Measurements from ENCODE around the gene KCNJ6. TPM values are rescaled to one million over a fixed set of nuclear protein-coding genes. Genes with fewer than 3 reads are reported as not detected.

The KCNJ6 gene
- total RNA-seq, 2 experiments from 2014 or later, result not detected

GRCh38 chr21:37849506-37850102, 66.7 kb downstream of the KCNJ6 start:
- peaks cover 6% of the 10 kb centered on the region for H3K9me3 Mint-ChIP-seq (ENCODE audit: insufficient read depth)
- no peaks in the 10 kb centered on the region for H3K36me3 Mint-ChIP-seq (ENCODE audit: low read depth)
- peaks cover 2% of the 10 kb centered on the region for H3K27me3 Mint-ChIP-seq (ENCODE audit: low read depth)
- no peak overlapping the region for H3K4me3 Mint-ChIP-seq
- H3K4me1 Mint-ChIP-seq (ENCODE audit: low read depth), result no peaks in the 10 kb centered on the region
- no peak for ATAC-seq
- ChIA-PET CTCF (no interaction called here), POLR2A (no interaction called here)
- DNase-seq, result no peak
- no peak overlapping the region for H3K27ac Mint-ChIP-seq

- Mint-ChIP-seq H3K9me3 (ENCODE audit: insufficient read depth) (peaks cover 6% of the 10 kb centered on the region), H3K27ac (no peak overlapping the region), H3K27me3 (ENCODE audit: low read depth) (peaks cover 2% of the 10 kb centered on the region), H3K4me3 (no peak overlapping the region), H3K4me1 (ENCODE audit: low read depth) (no peaks in the 10 kb centered on the region), H3K36me3 (ENCODE audit: low read depth) (no peaks in the 10 kb centered on the region)
- POLR2A ChIA-PET, result no interaction called here
- CTCF ChIA-PET, result no interaction called here
- no peak for DNase-seq
- ATAC-seq, result no peak
These were observed 67.4 kb downstream of the KCNJ6 start for GRCh38 chr21:37848721-37849490.

DNA sequence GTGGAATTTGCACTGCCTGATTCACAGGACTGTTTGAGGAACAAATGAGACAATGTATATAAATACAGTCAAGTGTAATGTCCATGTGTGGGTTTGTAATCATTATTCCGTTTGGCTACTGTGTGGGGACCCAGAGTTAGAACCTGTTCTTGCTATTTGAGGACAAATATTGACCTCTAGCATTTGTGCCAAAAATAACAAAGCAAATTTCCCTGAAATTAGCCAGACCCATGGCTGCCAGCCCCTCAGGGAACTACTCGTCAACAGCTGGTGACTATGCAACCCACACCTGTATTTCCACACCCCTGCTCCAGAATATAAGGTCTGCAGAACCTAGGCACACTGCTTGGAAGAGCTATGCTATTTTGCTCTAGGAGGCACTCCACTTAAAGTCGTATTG, 70.7 kb downstream of the KCNJ6 start:
- no peak overlapping the region for H3K4me3 Mint-ChIP-seq
- no peaks in the 10 kb centered on the region for H3K4me1 Mint-ChIP-seq (ENCODE audit: low read depth)
- no peaks in the 10 kb centered on the region for H3K27me3 Mint-ChIP-seq (ENCODE audit: low read depth)
- DNase-seq, result no peak
- H3K36me3 Mint-ChIP-seq (ENCODE audit: low read depth), result no peaks in the 10 kb centered on the region
- no peak for ATAC-seq
- H3K27ac Mint-ChIP-seq, result no peak overlapping the region
- no peaks in the 10 kb centered on the region for H3K9me3 Mint-ChIP-seq (ENCODE audit: insufficient read depth)
- ChIA-PET POLR2A (no interaction called here), CTCF (no interaction called here)

GRCh38 chr21:37843191-37843590, 73.1 kb downstream of the KCNJ6 start:
- no peaks in the 10 kb centered on the region for H3K27me3 Mint-ChIP-seq (ENCODE audit: low read depth)
- no peaks in the 10 kb centered on the region for H3K9me3 Mint-ChIP-seq (ENCODE audit: insufficient read depth)
- H3K4me3 Mint-ChIP-seq, result no peak overlapping the region
- POLR2A ChIA-PET, result no interaction called here
- no peaks in the 10 kb centered on the region for H3K36me3 Mint-ChIP-seq (ENCODE audit: low read depth)
- ATAC-seq (no peak), DNase-seq (no peak)
- CTCF ChIA-PET, result no interaction called here
- no peak overlapping the region for H3K27ac Mint-ChIP-seq
- no peaks in the 10 kb centered on the region for H3K4me1 Mint-ChIP-seq (ENCODE audit: low read depth)

- DNase-seq, result no peak
- ChIA-PET CTCF (no interaction called here), POLR2A (no interaction called here)
- Mint-ChIP-seq H3K27me3 (ENCODE audit: low read depth) (no peaks in the 10 kb centered on the region), H3K4me3 (no peak overlapping the region), H3K36me3 (ENCODE audit: low read depth) (no peaks in the 10 kb centered on the region), H3K4me1 (ENCODE audit: low read depth) (no peaks in the 10 kb centered on the region), H3K9me3 (ENCODE audit: insufficient read depth) (no peaks in the 10 kb centered on the region), H3K27ac (no peak overlapping the region)
- ATAC-seq, result no peak
These were observed 73.9 kb downstream of the KCNJ6 start for GRCh38 chr21:37842163-37842919.

- Mint-ChIP-seq H3K4me3 (no peak overlapping the region), H3K27ac (no peak overlapping the region), H3K36me3 (ENCODE audit: low read depth) (no peaks in the 10 kb centered on the region), H3K27me3 (ENCODE audit: low read depth) (no peaks in the 10 kb centered on the region), H3K4me1 (ENCODE audit: low read depth) (no peaks in the 10 kb centered on the region), H3K9me3 (ENCODE audit: insufficient read depth) (no peaks in the 10 kb centered on the region)
- POLR2A ChIA-PET, result no interaction called here
- DNase-seq (no peak), ATAC-seq (no peak)
- CTCF ChIA-PET, result no interaction called here
These were observed 78.9 kb downstream of the KCNJ6 start for GRCh38 chr21:37837381-37837780.

DNA sequence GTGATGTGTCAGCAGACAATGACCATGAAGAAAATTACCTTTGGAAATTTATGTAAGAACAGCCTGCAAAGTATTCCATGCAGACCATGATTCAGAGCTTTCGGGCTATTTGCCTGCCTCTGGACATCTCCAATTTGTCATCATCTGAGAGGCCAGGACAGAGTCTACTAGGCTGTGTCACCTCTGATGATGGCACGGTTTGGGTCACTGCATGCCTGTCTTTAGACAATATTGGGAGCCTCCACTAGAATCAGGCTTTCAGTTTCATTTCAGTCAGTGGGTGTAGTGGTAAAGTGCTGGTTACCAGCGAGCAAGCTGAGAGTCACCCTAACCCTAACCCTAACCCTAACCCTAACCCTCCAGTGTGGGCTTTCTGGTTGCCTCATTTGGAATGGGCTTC, 80.8 kb downstream of the KCNJ6 start:
- no peak overlapping the region for H3K4me3 Mint-ChIP-seq
- H3K4me1 Mint-ChIP-seq (ENCODE audit: low read depth), result no peaks in the 10 kb centered on the region
- no peak overlapping the region for H3K27ac Mint-ChIP-seq
- no peak for ATAC-seq
- H3K27me3 Mint-ChIP-seq (ENCODE audit: low read depth), result no peaks in the 10 kb centered on the region
- H3K36me3 Mint-ChIP-seq (ENCODE audit: low read depth), result no peaks in the 10 kb centered on the region
- no peak for DNase-seq
- H3K9me3 Mint-ChIP-seq (ENCODE audit: insufficient read depth), result no peaks in the 10 kb centered on the region
- POLR2A ChIA-PET, result no interaction called here
- CTCF ChIA-PET, result no interaction called here

DNA sequence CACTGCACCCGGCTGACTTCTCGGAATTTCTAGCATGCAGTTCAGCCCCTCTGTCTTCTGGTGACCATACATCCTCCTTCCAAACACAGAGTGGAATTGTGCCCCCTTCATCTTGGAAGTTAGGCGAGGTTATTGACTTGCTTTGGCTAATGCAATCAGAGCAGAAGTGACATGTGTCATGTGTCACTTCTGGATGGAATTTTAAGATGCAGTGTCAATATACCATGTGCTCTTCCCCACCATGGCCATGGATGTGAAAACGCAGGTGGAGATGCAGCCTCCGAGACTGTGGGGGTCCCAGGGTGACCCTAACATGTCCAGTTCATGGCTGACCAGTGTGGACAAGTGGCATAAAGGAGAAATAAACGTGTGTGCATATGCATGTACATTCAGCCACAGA, 83.0 kb downstream of the KCNJ6 start:
- H3K27ac Mint-ChIP-seq, result no peak overlapping the region
- CTCF ChIA-PET, result no interaction called here

DNA sequence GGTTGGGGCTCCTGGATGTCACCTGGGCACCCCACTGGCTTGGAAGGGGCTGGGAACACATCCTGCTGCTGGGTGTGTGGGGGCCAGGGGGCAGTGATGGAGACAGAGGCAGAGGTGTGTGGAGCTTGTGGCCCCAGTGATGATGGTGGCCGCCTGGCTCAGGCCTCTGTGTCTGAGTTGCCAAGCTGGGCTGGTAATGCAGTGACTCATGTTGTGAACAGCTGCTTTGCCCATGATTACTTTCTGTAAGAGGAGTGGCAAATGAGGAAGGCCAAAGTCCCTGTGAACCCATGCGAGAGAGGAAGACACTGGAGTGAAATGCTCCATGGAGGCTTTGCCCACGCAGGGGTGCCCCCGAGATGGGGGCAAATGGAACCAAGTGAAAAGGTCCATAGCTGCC, 86.8 kb downstream of the KCNJ6 start:
- no peak for DNase-seq
- no peak overlapping the region for H3K27ac Mint-ChIP-seq
- POLR2A ChIA-PET, result interaction anchor here (0.6 kb wide), 1 partner anchor 11 kb away, joined by 3 read pairs; no protein-coding TSS in a partner anchor
- no peaks in the 10 kb centered on the region for H3K9me3 Mint-ChIP-seq (ENCODE audit: insufficient read depth)
- CTCF ChIA-PET, result no interaction called here
- ATAC-seq, result no peak
- H3K4me1 Mint-ChIP-seq (ENCODE audit: low read depth), result no peaks in the 10 kb centered on the region
- no peak overlapping the region for H3K4me3 Mint-ChIP-seq
- no peaks in the 10 kb centered on the region for H3K36me3 Mint-ChIP-seq (ENCODE audit: low read depth)
- no peaks in the 10 kb centered on the region for H3K27me3 Mint-ChIP-seq (ENCODE audit: low read depth)

More for the DNA sequence above, 83.0 kb downstream of the KCNJ6 start:
- DNase-seq, result no peak
- Mint-ChIP-seq H3K9me3 (ENCODE audit: insufficient read depth) (no peaks in the 10 kb centered on the region), H3K4me1 (ENCODE audit: low read depth) (no peaks in the 10 kb centered on the region), H3K36me3 (ENCODE audit: low read depth) (no peaks in the 10 kb centered on the region), H3K4me3 (no peak overlapping the region), H3K27me3 (ENCODE audit: low read depth) (no peaks in the 10 kb centered on the region)
- no peak for ATAC-seq
- POLR2A ChIA-PET, result no interaction called here

GRCh38 chr21:37828991-37829390, 87.3 kb downstream of the KCNJ6 start:
- CTCF ChIA-PET, result no interaction called here
- no peak for DNase-seq
- no peaks in the 10 kb centered on the region for H3K9me3 Mint-ChIP-seq (ENCODE audit: insufficient read depth)
- POLR2A ChIA-PET, result no interaction called here
- no peaks in the 10 kb centered on the region for H3K27me3 Mint-ChIP-seq (ENCODE audit: low read depth)
- no peak for ATAC-seq
- H3K4me1 Mint-ChIP-seq (ENCODE audit: low read depth), result no peaks in the 10 kb centered on the region
- no peak overlapping the region for H3K27ac Mint-ChIP-seq
- H3K36me3 Mint-ChIP-seq (ENCODE audit: low read depth), result no peaks in the 10 kb centered on the region
- H3K4me3 Mint-ChIP-seq, result no peak overlapping the region

DNA sequence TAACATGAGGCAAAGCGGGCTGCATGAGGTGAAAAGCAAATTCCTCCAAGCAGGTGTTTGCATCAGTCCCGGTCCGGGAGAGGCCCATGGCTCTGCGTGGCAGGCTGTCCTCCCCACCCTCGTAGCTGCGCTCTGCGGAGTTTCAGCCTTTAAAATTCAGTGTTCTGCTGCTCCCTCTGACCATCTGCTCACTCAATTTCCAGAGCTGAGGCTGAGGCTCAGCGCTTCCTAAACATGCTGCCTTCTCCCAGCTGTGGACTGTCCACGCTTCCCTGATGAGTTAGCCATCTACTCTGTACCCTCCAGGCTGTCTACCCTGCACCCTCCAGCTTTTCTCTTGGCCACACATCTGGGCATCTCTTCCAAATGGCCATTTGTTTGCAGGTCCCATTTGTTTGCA, 87.7 kb downstream of the KCNJ6 start:
- no peak overlapping the region for H3K27ac Mint-ChIP-seq
- H3K4me1 Mint-ChIP-seq (ENCODE audit: low read depth), result no peaks in the 10 kb centered on the region
- ChIA-PET POLR2A (no interaction called here), CTCF (no interaction called here)
- no peaks in the 10 kb centered on the region for H3K9me3 Mint-ChIP-seq (ENCODE audit: insufficient read depth)
- H3K4me3 Mint-ChIP-seq, result no peak overlapping the region
- no peaks in the 10 kb centered on the region for H3K36me3 Mint-ChIP-seq (ENCODE audit: low read depth)
- ATAC-seq, result no peak
- H3K27me3 Mint-ChIP-seq (ENCODE audit: low read depth), result no peaks in the 10 kb centered on the region
- no peak for DNase-seq

DNA sequence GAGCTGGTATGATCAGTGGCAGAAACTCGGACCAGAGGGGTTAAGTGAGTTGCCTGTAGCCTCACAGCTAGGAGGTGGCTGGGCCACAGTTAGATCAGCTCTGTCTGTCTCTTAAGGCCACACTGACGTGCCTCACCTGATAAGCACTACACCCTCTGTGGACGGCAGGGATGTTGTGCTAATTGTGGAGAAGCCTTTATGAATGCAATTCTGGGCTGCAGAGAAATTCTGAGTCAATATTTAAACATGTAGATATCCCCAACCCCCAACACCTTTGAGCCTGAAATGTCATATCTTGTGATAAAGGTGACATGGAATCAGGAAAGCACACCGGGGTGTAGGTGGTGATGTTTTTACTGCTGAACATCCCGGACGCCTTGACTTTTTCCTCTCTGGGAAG, 88.3 kb downstream of the KCNJ6 start:
- no peaks in the 10 kb centered on the region for H3K36me3 Mint-ChIP-seq (ENCODE audit: low read depth)
- ChIA-PET CTCF (no interaction called here), POLR2A (no interaction called here)
- H3K27me3 Mint-ChIP-seq (ENCODE audit: low read depth), result no peaks in the 10 kb centered on the region
- no peak overlapping the region for H3K4me3 Mint-ChIP-seq
- no peaks in the 10 kb centered on the region for H3K4me1 Mint-ChIP-seq (ENCODE audit: low read depth)
- H3K27ac Mint-ChIP-seq, result no peak overlapping the region
- ATAC-seq (no peak), DNase-seq (no peak)
- H3K9me3 Mint-ChIP-seq (ENCODE audit: insufficient read depth), result no peaks in the 10 kb centered on the region
